Glomerular endothelial cell (primary cell): Measurements from ENCODE around the gene IFNA5. TPM values are rescaled to one million over a fixed set of nuclear protein-coding genes. Genes with fewer than 3 reads are reported as not detected.

ENCODE experiments used
- DNase-seq: peaks from one replicate; pipeline ENCODE4 v3.0.0-alpha.2; 2011; ENCODE audit warnings: low read depth, low spot score; ENCODE audit errors: extremely low read depth
- total RNA-seq: library from RNA; depleted of rRNA; stranded (reverse); fragments of >200 nt; gene quantifications from 2 replicates; pipeline ENCODE4 v1.2.3, GENCODE V29; 2015

Gene IFNA5
- total RNA-seq, result not detected in 2 replicates

GRCh38 chr9:21305213-21305612, at the start of gene IFNA5:
Gene IFNA5, minus strand, starts transcription at chr9:21305313. Its CDS starts 57 bp downstream, at chr9:21305256.
- DNase-seq, result no peak

- no peak for DNase-seq
Observed at GRCh38 chr9:21350787-21351186, 45.7 kb upstream of the IFNA5 start, which contains the start of gene IFNA6. Gene IFNA6, minus strand, starts transcription at chr9:21350887. Its CDS starts 0 bp downstream, at chr9:21350887.

DNA sequence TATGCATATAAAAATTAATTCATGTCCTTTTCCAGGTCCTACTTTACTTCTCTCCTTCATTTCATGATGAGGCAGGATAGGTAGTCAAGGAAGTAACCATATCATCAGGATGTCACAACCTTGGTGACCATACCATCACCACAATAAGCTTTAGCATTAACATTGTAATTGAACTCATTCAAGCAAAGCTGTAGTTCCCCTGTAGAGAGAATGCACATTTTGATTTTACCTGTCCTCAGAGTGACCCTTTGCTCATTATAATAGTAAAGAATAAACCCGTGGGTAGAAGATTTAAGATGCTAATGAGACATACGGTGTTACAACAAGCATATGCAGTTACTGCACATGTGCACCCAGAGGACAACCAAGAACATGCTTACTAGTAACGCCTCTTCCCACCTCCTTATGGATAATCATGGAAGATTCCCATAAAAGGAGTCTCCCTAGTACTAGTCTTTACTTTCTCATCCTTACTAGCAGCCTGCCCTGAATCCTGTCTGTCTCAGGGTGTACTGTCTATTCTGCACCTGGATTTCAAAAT, 43.4 kb upstream of the IFNA5 start:
- DNase-seq, result no peak

GRCh38 chr9:21340735-21341134, 35.6 kb upstream of the IFNA5 start:
- no peak for DNase-seq

GRCh38 chr9:21336457-21336856, 31.3 kb upstream of the IFNA5 start:
- no peak for DNase-seq

GRCh38 chr9:21334701-21335632, 29.9 kb upstream of the IFNA5 start, which contains the start of gene KLHL9:
Gene KLHL9, minus strand, starts transcription at chr9:21335404. Its CDS starts 545 bp downstream, at chr9:21334859.
- DNase-seq, result no peak

DNA sequence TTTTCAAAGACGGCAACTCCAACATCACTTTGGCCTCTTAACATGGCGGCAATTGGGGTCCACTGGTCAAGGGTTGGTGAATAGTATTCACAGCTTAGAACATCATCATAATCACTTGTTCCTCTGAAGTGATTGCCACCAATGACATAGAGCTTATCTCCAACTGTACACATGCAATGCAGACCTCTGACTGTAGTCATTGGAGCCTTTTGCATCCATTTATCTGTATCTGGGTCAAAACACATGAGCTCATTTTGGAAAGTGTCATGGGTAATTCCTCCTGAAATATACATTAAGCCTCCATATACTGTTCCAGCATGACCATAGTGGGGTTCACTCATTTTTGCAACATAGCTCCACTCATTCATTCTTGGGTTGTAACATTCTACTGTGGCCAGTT, 28.1 kb upstream of the IFNA5 start:
- DNase-seq, result no peak

- no peak for DNase-seq
Observed at GRCh38 chr9:21331676-21332402, 26.7 kb upstream of the IFNA5 start.

GRCh38 chr9:21326526-21327139, 21.5 kb upstream of the IFNA5 start:
- DNase-seq, result no peak

GRCh38 chr9:21324047-21324446, 18.9 kb upstream of the IFNA5 start:
- no peak for DNase-seq

DNA sequence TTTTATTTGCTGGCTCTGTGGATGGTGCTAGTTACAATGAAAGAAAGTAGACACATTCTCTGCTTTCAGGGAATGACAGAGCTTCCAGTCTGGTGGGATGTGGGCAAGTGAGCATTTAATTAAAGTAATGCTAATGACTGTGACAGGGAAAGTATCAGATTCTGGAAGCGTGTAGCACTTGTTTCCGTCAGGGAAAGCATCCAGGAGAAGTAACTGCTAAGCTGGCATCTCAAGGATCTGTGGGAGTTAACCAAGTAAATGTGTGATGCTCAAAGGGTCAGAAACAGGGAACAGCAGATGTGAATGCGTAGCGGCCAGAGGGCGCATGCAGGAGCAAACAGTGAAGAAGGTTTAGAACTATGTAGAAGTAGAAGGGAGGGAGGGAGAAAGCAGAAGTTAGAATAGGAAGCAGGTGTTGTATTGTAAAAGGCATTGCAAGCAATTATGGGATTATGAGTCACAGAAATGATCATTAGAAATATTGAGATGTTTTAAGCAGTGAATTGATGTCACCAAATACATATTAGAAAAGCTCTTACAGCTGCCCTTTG, 17.9 kb upstream of the IFNA5 start:
- no peak for DNase-seq

DNA sequence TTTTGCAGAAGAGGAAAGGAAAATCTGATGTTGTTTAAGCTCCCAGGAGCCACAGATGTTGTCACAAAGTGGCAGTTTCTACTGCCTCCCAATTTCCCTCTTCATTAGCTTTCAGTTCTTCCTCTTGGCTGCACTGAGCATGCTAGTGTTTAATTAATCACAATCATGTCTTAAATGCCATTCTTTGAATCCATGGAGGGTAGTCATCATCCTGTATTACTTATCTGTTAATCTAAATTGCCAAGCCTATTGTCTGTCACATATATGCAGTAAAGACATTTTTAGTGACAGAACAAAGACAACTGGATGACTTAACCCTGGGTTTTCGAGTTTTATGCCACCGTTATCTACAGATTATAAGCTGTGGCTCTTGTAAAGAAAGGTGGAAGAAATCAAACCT, 15.4 kb upstream of the IFNA5 start:
- no peak for DNase-seq

GRCh38 chr9:21317956-21318923, 13.1 kb upstream of the IFNA5 start:
- DNase-seq, result no peak

- no peak for DNase-seq
Observed at GRCh38 chr9:21316860-21317259, 11.7 kb upstream of the IFNA5 start.

DNA sequence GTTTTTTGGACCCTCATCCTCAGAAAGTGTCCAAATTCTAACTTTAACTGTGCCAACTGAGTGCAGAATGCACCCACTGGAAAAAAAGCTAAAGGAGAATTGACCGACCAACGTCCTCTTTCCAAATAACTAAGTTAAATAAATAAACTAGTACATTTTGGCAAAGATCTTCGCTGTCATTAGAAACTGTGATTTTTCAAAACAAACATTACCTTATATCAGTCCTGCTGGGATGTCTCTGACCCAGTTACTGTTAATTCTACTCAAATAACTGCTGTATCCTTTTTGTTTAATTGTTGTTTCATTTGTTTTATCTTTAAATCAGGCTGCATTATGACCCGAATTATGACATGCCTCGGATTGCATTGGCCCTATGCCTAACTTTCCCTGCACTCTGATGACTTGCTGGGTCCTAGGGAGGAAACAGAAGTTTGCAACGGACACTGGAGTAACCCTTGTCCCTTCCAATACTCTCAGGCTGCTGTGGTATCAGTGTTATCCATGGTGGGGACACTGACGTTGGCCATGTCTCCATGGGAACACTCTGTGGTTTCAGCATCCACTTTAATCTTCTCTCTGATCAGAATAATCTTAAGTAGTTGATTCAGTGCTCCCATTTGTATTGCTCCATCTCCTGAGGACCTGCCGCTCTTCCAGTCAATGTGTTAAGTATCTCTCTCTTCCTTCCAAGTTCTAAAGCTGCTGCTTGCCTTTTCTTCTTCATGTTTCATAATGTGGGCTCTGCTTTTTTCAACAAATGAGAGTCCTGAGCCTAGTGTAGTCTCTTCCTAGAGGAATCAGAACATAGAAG, 11.1 kb upstream of the IFNA5 start:
- no peak for DNase-seq

GRCh38 chr9:21314152-21314551, 9.0 kb upstream of the IFNA5 start:
- DNase-seq, result no peak

DNA sequence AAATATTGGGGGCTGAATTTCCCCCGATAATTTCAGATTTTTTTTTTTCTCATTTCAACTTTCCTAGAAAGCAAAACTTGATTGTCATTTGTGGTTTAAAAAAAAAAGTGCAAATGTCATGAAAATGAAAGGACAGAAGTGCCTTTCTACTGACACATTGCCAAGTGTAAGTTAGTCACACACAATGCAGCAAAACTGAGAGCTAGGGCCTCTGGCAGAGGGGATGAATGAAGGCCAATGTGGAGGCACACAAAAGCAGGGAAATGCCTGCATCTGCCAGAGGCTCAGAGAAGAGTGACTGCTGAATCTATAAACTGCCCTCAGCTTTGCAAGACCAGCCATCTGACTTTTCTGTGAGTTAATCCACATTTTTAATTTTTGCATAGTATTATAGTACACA, 6.8 kb upstream of the IFNA5 start:
- DNase-seq, result no peak

DNA sequence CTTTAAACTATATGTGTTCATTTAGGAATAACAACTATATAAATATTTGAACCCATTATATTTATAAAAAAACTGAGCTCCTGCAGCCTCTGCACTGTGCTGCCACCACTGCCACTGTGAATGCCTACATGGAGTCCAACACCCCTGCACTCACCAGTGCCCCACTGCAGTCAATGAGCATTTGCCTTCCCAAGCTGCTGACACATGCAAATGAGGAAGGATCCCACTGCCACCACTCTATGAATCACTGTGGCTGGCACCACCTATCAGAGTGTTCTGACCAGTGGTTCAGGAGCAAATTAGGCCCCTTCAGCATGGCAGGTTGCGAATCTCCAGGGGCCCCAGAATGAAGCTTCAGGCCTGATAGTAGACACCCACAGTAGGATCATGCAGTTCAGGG, 9.1 kb downstream of the IFNA5 start:
- no peak for DNase-seq
